Measurements from ENCODE around the gene RGS5.

- TF ChIP-seq POLR2A (IDR thresholded peaks at IDR 0.05), result no peak
- no peak for TF ChIP-seq CTCF (IDR thresholded peaks at IDR 0.05)
Observed at GRCh38 chr1:163188947-163189346, 13.8 kb downstream of the RGS5 start.
